ENCODE measurements around the gene SLC15A2. TPM values are rescaled to one million over a fixed set of nuclear protein-coding genes. Genes with fewer than 3 reads are reported as not detected.

Gene SLC15A2, protein sequence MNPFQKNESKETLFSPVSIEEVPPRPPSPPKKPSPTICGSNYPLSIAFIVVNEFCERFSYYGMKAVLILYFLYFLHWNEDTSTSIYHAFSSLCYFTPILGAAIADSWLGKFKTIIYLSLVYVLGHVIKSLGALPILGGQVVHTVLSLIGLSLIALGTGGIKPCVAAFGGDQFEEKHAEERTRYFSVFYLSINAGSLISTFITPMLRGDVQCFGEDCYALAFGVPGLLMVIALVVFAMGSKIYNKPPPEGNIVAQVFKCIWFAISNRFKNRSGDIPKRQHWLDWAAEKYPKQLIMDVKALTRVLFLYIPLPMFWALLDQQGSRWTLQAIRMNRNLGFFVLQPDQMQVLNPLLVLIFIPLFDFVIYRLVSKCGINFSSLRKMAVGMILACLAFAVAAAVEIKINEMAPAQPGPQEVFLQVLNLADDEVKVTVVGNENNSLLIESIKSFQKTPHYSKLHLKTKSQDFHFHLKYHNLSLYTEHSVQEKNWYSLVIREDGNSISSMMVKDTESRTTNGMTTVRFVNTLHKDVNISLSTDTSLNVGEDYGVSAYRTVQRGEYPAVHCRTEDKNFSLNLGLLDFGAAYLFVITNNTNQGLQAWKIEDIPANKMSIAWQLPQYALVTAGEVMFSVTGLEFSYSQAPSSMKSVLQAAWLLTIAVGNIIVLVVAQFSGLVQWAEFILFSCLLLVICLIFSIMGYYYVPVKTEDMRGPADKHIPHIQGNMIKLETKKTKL
- 0.18 and 0.32 TPM in 2 replicates for total RNA-seq

DNA sequence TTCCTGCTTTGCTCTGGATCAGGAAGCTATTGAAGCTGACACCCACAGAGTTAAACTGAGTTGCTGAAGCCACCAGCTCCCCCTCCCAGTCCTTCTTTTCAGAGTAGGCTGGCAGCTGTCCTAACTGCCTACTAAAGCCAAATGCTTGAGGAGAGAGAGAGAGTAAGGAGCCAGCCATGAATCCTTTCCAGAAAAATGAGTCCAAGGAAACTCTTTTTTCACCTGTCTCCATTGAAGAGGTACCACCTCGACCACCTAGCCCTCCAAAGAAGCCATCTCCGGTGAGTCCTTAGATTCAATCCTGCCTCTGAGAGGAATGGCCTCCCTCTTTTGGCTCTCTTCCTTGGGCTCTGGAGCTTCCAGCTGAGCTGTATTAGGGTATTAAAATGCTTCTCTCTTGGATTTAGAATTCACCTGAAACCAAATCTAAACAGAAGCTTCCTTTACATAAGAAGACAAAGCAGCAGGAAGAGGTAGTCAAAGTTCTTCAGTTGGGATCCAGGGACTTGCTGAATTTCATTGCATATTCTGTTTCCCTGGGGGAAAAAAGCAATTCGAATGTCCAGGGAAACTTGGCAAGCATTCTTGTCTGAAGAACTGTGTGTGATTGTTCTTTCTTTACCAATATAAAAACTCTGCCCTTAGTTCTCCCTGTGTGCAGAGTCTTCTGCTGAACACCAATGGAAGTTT, at the start of gene SLC15A2:
TSS of gene SLC15A2 (plus strand) at position 101 of the 690 bp plus-strand sequence. CDS start at position 177, 76 bp downstream.

Other genes with a start within 250 kb of the SLC15A2 start
- 2.3 and 5.0 TPM in 2 replicates for gene HCLS1, start 233.5 kb upstream of the SLC15A2 start, total RNA-seq
- gene GOLGB1, start 144.7 kb upstream of the SLC15A2 start, total RNA-seq: 28.3 and 28.4 TPM in 2 replicates
- gene IQCB1, start 59.3 kb upstream of the SLC15A2 start, total RNA-seq: 11.6 and 21.9 TPM in 2 replicates
- gene EAF2, start 59.2 kb upstream of the SLC15A2 start, total RNA-seq: 0.32 TPM in 1 of 2 replicates, not detected in the other
- gene ILDR1, start 127.8 kb downstream of the SLC15A2 start, total RNA-seq: not detected in 2 replicates
- not detected in 2 replicates for gene CD86, start 161.0 kb downstream of the SLC15A2 start, total RNA-seq

All from cardiac atrium fibroblast (primary cell).